Vagina (tissue), 2 donors: ENCODE data around the gene PIP5KL1. TPM values are rescaled to one million over a fixed set of nuclear protein-coding genes. Genes with fewer than 3 reads are reported as not detected.

Experiments used
- DNase-seq, 2 donors: peaks; one replicate each; pipeline ENCODE4 v3.0.0-alpha.2; 2017; ENCODE audit errors: extremely low spot score in 2 of 2
- H3K27ac ChIP-seq: fragments of 200-600 bp; sonication (generic); one replicate; pipeline ENCODE4 v1.5.1; 2019
- H3K27me3 ChIP-seq: fragments of 200-600 bp; sonication (generic); one replicate; pipeline ENCODE4 v1.5.1; 2019
- H3K36me3 ChIP-seq, 2 donors: fragments of 200-600 bp; sonication (generic); one replicate each; pipeline ENCODE4 v1.5.1; 2017 to 2019
- H3K4me1 ChIP-seq: fragments of 200-600 bp; sonication (generic); one replicate; pipeline ENCODE4 v1.5.1; 2019
- H3K4me3 ChIP-seq, 2 donors: fragments of 200-600 bp; sonication (generic); 1 replicate in 1 of 2; 2 replicates in 1 of 2; pipeline ENCODE4 v1.5.1; 2016 to 2019
- H3K9me3 ChIP-seq: fragments of 200-600 bp; sonication (generic); one replicate; pipeline ENCODE4 v1.5.1; 2019
- CTCF ChIP-seq, 3 experiments: fragments of 450-650 bp in 2 of 3; fragments of 200-600 bp in 1 of 3; sonication (generic) in 1 of 3; IDR thresholded peaks; one replicate each; pipeline ENCODE4 v1.5.1; 2017 to 2019; ENCODE audit warnings: antibody characterized with exemption in 3 of 3, mild to moderate bottlenecking in 2 of 3, moderate library complexity in 2 of 3
- POLR2A ChIP-seq, 2 donors: fragments of 450-650 bp; IDR thresholded peaks; one replicate each; pipeline ENCODE4 v1.6.1; 2017; ENCODE audit warnings: antibody characterized with exemption in 2 of 2, mild to moderate bottlenecking in 2 of 2, moderate library complexity in 2 of 2
- POLR2AphosphoS5 ChIP-seq, 2 donors: sonication (generic); formaldehyde crosslinking; IDR thresholded peaks; one replicate each; pipeline ENCODE4 v1.9.0; 2017; ENCODE audit warnings: antibody characterized with exemption in 2 of 2, mild to moderate bottlenecking in 2 of 2, low read depth in 1 of 2; ENCODE audit not compliant: insufficient read depth in 1 of 2
- intact Hi-C: fragments of 100-400 bp; cut with DNase I; formaldehyde crosslinking; loops from one replicate; pipeline ENCODE4 v1.15.1; 2023
- total RNA-seq: library from RNA; depleted of rRNA; stranded (reverse); fragments of >200 nt; gene quantifications from one replicate; pipeline ENCODE4 v1.2.3, GENCODE V29; 2016

The PIP5KL1 gene
- total RNA-seq, 1 donor from 2014 or later: 10.3 TPM

- H3K27ac ChIP-seq: peak overlapping the region; percentile 77
- peaks cover 0 to 32% of the 10 kb centered on the region in 2 donors for H3K36me3 ChIP-seq
- no peak overlapping the region for H3K4me3 ChIP-seq
- H3K9me3 ChIP-seq: no peaks in the 10 kb centered on the region
- intact Hi-C loops: loop anchor here (5.0 kb wide), 3 partner anchors 40 to 175 kb away; partner anchors contain the start of gene EEIG1
- TF ChIP-seq POLR2A (IDR thresholded peaks at IDR 0.05) (no peak), CTCF (IDR thresholded peaks at IDR 0.05) (no peak), POLR2AphosphoS5 (IDR thresholded peaks at IDR 0.05; ENCODE audit: insufficient read depth in 1 of 2, low read depth in 1 of 2) (no peak)
- H3K27me3 ChIP-seq: no peaks in the 10 kb centered on the region
- DNase-seq: no peak
- peaks cover 57% of the 10 kb centered on the region for H3K4me1 ChIP-seq
Observed at GRCh38 chr9:127941961-127942215, 11.3 kb upstream of the PIP5KL1 start.

- peak overlapping the region; percentile 77 for H3K27ac ChIP-seq
- no peaks in the 10 kb centered on the region for H3K9me3 ChIP-seq
- peaks cover 57% of the 10 kb centered on the region for H3K4me1 ChIP-seq
- DNase-seq: no peak
- H3K27me3 ChIP-seq: no peaks in the 10 kb centered on the region
- intact Hi-C loops: loop anchor here (5.0 kb wide), 3 partner anchors 41 to 176 kb away; partner anchors contain the start of gene EEIG1
- TF ChIP-seq CTCF (IDR thresholded peaks at IDR 0.05) (no peak), POLR2AphosphoS5 (IDR thresholded peaks at IDR 0.05; ENCODE audit: insufficient read depth in 1 of 2, low read depth in 1 of 2) (no peak), POLR2A (IDR thresholded peaks at IDR 0.05) (no peak)
- H3K36me3 ChIP-seq: peaks cover 0 to 32% of the 10 kb centered on the region in 2 donors
- no peak overlapping the region for H3K4me3 ChIP-seq
Observed at GRCh38 chr9:127941062-127941960, 10.7 kb upstream of the PIP5KL1 start.

- DNase-seq: no peak
- TF ChIP-seq CTCF (IDR thresholded peaks at IDR 0.05) (no peak), POLR2AphosphoS5 (IDR thresholded peaks at IDR 0.05; ENCODE audit: insufficient read depth in 1 of 2, low read depth in 1 of 2) (no peak), POLR2A (IDR thresholded peaks at IDR 0.05) (no peak)
- Histone ChIP-seq H3K4me1 (peaks cover 59% of the 10 kb centered on the region), H3K27ac (peak overlapping the region; percentile 77), H3K9me3 (no peaks in the 10 kb centered on the region), H3K27me3 (no peaks in the 10 kb centered on the region), H3K36me3 (peaks cover 0 to 32% of the 10 kb centered on the region in 2 donors), H3K4me3 (no peak overlapping the region)
- intact Hi-C loops: loop anchor here (5.0 kb wide), 3 partner anchors 42 to 177 kb away; partner anchors contain the start of gene EEIG1
Observed at GRCh38 chr9:127940593-127940992, 10.0 kb upstream of the PIP5KL1 start.

GRCh38 chr9:127938298-127938690 is 7.7 kb upstream of the PIP5KL1 start:
- no peaks in the 10 kb centered on the region for H3K9me3 ChIP-seq
- H3K27ac ChIP-seq: peak overlapping the region; percentile 78
- H3K4me1 ChIP-seq: peaks cover 53% of the 10 kb centered on the region
- H3K27me3 ChIP-seq: no peaks in the 10 kb centered on the region
- peaks cover 0 to 18% of the 10 kb centered on the region in 2 donors for H3K36me3 ChIP-seq
- no peak for DNase-seq
- no peak for TF ChIP-seq CTCF (IDR thresholded peaks at IDR 0.05)
- intact Hi-C loops: no loop called here
- peak overlapping the region; percentile 77 to 87 for H3K4me3 ChIP-seq
